Measurements from ENCODE around the gene APOL3. TPM values are rescaled to one million over a fixed set of nuclear protein-coding genes. Genes with fewer than 3 reads are reported as not detected.
"Not testable (repeated sequence)": the region's sequence is repeated elsewhere in the genome, so short reads cannot be mapped to it uniquely, and the experiment has no call there.

APOL3 gene
- total and polyA plus RNA-seq, 5 donors = 22.9 to 33.1 (median 25.4) TPM

DNA sequence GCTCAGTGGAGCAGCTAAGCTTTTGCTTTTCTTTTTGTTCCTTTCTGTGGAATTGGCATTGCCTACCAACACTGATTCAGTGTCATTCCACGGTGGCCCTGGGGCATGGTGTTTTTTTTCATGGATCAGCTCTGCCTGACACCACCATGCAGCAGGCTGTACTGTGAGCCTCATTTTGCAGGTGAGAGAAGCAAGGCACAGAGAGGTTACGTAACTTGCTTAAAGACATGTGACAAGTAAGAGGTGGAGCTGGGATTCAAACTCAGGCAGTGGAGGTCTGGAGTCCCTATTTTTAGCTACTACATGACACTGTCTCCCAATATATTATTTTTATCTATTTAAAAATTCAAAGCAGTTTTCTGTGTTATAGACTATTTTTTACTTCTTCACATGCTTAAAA lies 44.4 kb downstream of the APOL3 start:
- Histone ChIP-seq H3K9me3 (ENCODE audit: control insufficient read depth, low read length) (no peaks in the 10 kb centered on the region), H3K27me3 (ENCODE audit: control insufficient read depth, insufficient read depth) (no peaks in the 10 kb centered on the region), H3K27ac (ENCODE audit: low read length) (no peak overlapping the region), H3K4me1 (ENCODE audit: control insufficient read depth, insufficient read depth, low read length) (no peaks in the 10 kb centered on the region), H3K4me3 (ENCODE audit: low read length) (no peak overlapping the region)
- ATAC-seq (no peak), DNase-seq (no peak)
- 91% methylated on average over 2 of the region's 2 CpGs for WGBS
- intact Hi-C loops (cut with DNase I) = no loop called here

DNA sequence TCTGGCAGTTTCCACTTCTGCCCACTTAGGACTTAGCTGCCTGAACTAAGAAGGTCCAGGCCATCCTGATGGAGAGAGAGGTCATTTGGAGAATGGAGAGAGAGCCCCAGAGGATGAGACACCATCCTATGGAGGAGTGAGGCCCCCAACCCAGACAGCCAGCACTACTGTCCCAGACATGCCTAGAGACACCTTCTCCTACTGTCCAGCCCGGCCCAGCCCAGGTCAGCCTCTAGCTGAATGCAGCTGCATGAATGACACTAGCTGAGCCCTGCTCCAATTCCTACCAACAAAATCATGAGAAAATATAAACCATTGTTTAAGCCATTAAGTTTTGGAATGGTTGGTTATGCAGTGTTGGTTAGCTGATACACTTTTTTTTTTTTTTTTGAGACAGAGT lies 47.4 kb downstream of the APOL3 start:
- intact Hi-C loops (cut with DNase I) = no loop called here
- WGBS = 88% methylated on average over 1 of the region's 1 CpG
- Histone ChIP-seq H3K27me3 (ENCODE audit: control insufficient read depth, insufficient read depth) (no peaks in the 10 kb centered on the region), H3K4me3 (ENCODE audit: low read length) (no peak overlapping the region), H3K9me3 (ENCODE audit: control insufficient read depth, low read length) (no peaks in the 10 kb centered on the region), H3K27ac (ENCODE audit: low read length) (no peak overlapping the region), H3K4me1 (ENCODE audit: control insufficient read depth, insufficient read depth, low read length) (no peaks in the 10 kb centered on the region)
- ATAC-seq = no peak
- no peak for DNase-seq

DNA sequence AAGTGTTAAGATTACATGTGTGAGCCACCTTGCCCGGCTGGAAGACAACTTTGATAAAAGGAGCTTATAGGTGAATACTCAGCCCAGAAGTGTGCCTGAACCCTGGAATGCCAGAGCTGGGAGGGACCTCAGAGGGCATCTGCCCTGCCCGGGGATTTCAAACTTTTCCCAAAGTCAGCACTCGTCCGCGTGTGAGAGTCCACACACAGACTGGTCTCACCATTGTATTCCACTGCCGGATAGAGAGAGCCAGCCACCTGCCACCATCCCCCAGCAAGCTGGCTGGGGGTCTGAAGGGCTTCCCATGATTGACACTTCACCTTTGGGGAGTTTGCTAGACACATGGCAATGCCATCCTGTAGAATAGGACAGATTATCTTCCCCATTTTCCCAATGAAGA lies 49.2 kb downstream of the APOL3 start:
- peak in 1 of 2 donors; percentile 36 for ATAC-seq
- WGBS = 89% methylated on average over 6 of the region's 6 CpGs
- no peak overlapping the region for H3K4me3 ChIP-seq (ENCODE audit: low read length)
- intact Hi-C loops (cut with DNase I) = no loop called here
- DNase-seq = no peak
- no peaks in the 10 kb centered on the region for H3K27me3 ChIP-seq (ENCODE audit: control insufficient read depth, insufficient read depth)
- H3K27ac ChIP-seq (ENCODE audit: low read length) = no peak overlapping the region
- no peaks in the 10 kb centered on the region for H3K9me3 ChIP-seq (ENCODE audit: control insufficient read depth, low read length)
- H3K4me1 ChIP-seq (ENCODE audit: control insufficient read depth, insufficient read depth, low read length) = no peaks in the 10 kb centered on the region

DNA sequence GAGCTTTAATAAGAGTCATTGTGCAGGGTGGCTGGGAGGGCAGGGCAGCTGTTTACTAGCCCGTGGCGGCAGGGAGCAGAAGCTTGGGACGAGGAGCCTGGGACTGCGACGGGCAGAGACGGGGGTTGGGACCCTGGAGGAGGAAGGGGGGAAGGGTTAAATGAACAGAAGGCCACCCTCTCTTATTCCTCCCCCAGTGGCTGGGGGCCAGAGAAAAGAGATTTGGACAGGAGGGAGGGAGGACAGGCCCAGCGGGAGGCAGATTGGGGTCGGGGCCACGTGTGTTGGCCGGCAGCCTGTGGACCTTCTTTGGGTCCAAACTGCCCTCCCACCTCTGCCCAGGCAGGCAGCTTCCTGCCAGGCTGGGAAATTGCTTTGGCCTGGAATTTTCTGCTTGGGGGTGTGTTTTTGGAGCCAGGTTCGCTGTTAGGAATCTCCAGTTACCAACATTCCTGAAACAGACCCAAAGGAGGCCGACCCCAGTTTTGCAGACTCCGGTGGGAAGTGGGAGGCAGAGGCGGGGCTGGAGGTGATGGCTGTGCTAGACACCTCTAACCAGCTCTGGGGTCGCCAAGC lies 50.2 kb downstream of the APOL3 start:
- intact Hi-C loops (cut with DNase I) = no loop called here
- Histone ChIP-seq H3K4me1 (ENCODE audit: control insufficient read depth, insufficient read depth, low read length) (no peaks in the 10 kb centered on the region), H3K9me3 (ENCODE audit: control insufficient read depth, low read length) (no peaks in the 10 kb centered on the region), H3K27ac (ENCODE audit: low read length) (no peak overlapping the region), H3K4me3 (ENCODE audit: low read length) (no peak overlapping the region), H3K27me3 (ENCODE audit: control insufficient read depth, insufficient read depth) (no peaks in the 10 kb centered on the region)
- ATAC-seq (peak; percentile 29 to 37), DNase-seq (peak in 1 of 3 donors; percentile 59)
- WGBS = 38% methylated on average over 15 of the region's 15 CpGs

DNA sequence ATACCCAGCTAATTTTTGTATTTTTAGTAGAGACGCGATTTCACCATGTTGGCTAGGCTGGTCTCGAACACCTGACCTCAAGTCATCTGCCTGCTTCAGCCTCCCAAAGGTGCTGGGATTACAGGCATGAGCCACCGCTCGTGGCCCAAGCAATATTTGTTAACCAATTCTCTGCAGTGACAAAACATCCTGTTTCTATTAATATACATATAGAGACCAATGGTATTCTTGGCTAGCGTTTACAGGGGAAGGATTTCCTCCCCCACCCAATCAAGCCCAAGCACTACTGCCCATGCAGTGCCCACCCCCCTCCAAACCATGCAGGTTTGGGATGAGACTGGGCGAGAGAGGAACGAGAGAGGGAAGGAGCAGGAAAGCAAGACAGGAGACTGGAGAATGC lies 53.1 kb downstream of the APOL3 start:
- H3K4me1 ChIP-seq (ENCODE audit: control insufficient read depth, insufficient read depth, low read length) = no peaks in the 10 kb centered on the region
- H3K4me3 ChIP-seq (ENCODE audit: low read length) = no peak overlapping the region
- intact Hi-C loops (cut with DNase I) = no loop called here
- 57% methylated on average over 8 of the region's 8 CpGs for WGBS
- ATAC-seq (no peak), DNase-seq (no peak)
- H3K9me3 ChIP-seq (ENCODE audit: control insufficient read depth, low read length) = no peaks in the 10 kb centered on the region
- no peak overlapping the region for H3K27ac ChIP-seq (ENCODE audit: low read length)
- H3K27me3 ChIP-seq (ENCODE audit: control insufficient read depth, insufficient read depth) = no peaks in the 10 kb centered on the region

DNA sequence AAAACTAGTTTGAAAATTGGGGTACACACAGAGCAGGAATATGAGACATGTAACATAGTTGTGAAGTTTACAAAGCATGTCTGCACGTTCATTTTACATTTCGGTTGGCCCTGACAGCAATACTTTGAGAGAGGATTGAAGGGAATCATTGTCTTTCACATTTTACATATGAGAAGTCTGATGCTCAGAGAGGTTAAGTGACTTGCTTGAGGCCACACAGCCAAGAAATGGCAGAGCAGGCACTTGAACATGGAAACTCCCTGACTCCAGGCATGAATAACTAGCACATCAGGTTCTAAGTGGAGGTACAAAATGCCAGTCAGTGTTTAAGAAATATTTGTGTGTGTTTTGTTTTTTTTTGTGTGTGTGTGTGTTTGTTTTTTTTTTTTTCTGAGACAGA lies 53.6 kb downstream of the APOL3 start:
- intact Hi-C loops (cut with DNase I) = no loop called here
- DNase-seq (no peak), ATAC-seq (no peak)
- no peak overlapping the region for H3K4me3 ChIP-seq (ENCODE audit: low read length)
- no peaks in the 10 kb centered on the region for H3K27me3 ChIP-seq (ENCODE audit: control insufficient read depth, insufficient read depth)
- no peaks in the 10 kb centered on the region for H3K4me1 ChIP-seq (ENCODE audit: control insufficient read depth, insufficient read depth, low read length)
- no peak overlapping the region for H3K27ac ChIP-seq (ENCODE audit: low read length)
- 91% methylated on average over 2 of the region's 2 CpGs for WGBS
- H3K9me3 ChIP-seq (ENCODE audit: control insufficient read depth, low read length) = no peaks in the 10 kb centered on the region

DNA sequence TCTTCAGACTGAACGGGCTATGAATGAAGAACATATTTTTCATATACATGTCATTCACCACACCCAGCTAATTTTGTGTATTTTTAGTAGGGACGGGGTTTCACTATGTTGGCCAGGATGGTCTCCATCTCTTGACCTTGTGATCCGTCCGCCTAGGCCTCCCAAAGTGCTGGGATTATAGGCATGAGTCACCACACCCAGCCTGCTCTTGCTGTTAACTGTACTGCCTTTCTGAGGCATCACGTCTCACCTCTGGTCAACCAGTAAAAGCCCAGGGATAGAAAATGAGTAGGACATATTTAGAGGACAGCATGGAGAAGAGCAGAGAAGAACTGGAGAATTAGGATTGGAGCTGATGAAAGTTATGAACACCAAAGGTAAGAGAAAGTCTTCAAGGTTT lies 55.6 kb downstream of the APOL3 start:
- WGBS = 77% methylated on average over 5 of the region's 5 CpGs
- H3K27ac ChIP-seq (ENCODE audit: low read length) = no peak overlapping the region
- ATAC-seq (no peak), DNase-seq (no peak)
- intact Hi-C loops (cut with DNase I) = no loop called here
- no peaks in the 10 kb centered on the region for H3K9me3 ChIP-seq (ENCODE audit: control insufficient read depth, low read length)
- no peaks in the 10 kb centered on the region for H3K27me3 ChIP-seq (ENCODE audit: control insufficient read depth, insufficient read depth)
- H3K4me3 ChIP-seq (ENCODE audit: low read length) = no peak overlapping the region
- H3K4me1 ChIP-seq (ENCODE audit: control insufficient read depth, insufficient read depth, low read length) = no peaks in the 10 kb centered on the region

GRCh38 chr22:36104435-36104834 lies 56.1 kb downstream of the APOL3 start:
- intact Hi-C loops (cut with DNase I) = no loop called here

DNA sequence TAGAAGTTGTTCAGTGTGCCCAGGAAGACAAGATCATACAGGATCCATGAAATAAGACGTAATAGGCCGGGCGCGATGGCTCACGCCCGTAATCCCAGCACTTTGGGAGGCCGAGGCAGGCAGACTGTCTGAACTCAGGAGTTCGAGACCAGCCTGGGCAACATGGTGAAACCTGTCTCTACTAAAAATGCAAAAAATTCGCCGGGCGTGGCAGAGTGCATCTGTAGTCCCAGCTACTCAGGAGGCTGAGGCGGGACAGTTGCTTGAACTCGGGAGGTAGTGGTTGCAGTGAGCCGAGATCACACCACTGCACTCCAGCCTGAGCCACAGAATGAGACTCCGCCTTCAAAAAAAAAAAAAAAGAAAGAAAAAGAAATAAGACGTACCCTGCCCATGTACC lies 56.7 kb downstream of the APOL3 start:
- intact Hi-C loops (cut with DNase I) = no loop called here
- no peak for ATAC-seq
- 91% methylated on average over 16 of the region's 16 CpGs for WGBS

More at GRCh38 chr22:36104435-36104834, 56.1 kb downstream of the APOL3 start:
- Histone ChIP-seq H3K4me1 (ENCODE audit: control insufficient read depth, insufficient read depth, low read length) (no peaks in the 10 kb centered on the region), H3K27me3 (ENCODE audit: control insufficient read depth, insufficient read depth) (no peaks in the 10 kb centered on the region), H3K4me3 (ENCODE audit: low read length) (no peak overlapping the region), H3K27ac (ENCODE audit: low read length) (no peak overlapping the region), H3K9me3 (ENCODE audit: control insufficient read depth, low read length) (no peaks in the 10 kb centered on the region)
- ATAC-seq (no peak), DNase-seq (no peak)
- WGBS = 70% methylated on average over 9 of the region's 9 CpGs

GRCh38 chr22:36102995-36103394 lies 57.6 kb downstream of the APOL3 start:
- Histone ChIP-seq H3K9me3 (ENCODE audit: control insufficient read depth, low read length) (no peaks in the 10 kb centered on the region), H3K27me3 (ENCODE audit: control insufficient read depth, insufficient read depth) (no peaks in the 10 kb centered on the region), H3K4me3 (ENCODE audit: low read length) (no peak overlapping the region), H3K27ac (ENCODE audit: low read length) (no peak overlapping the region), H3K4me1 (ENCODE audit: control insufficient read depth, insufficient read depth, low read length) (no peaks in the 10 kb centered on the region)
- WGBS = 94% methylated on average over 2 of the region's 2 CpGs
- intact Hi-C loops (cut with DNase I) = no loop called here
- ATAC-seq = no peak
- no peak for DNase-seq

More for the DNA sequence above, 56.7 kb downstream of the APOL3 start:
- Histone ChIP-seq H3K9me3 (ENCODE audit: control insufficient read depth, low read length) (no peaks in the 10 kb centered on the region), H3K27me3 (ENCODE audit: control insufficient read depth, insufficient read depth) (no peaks in the 10 kb centered on the region), H3K27ac (ENCODE audit: low read length) (no peak overlapping the region), H3K4me3 (ENCODE audit: low read length) (no peak overlapping the region), H3K4me1 (ENCODE audit: control insufficient read depth, insufficient read depth, low read length) (no peaks in the 10 kb centered on the region)
- DNase-seq = no peak

DNA sequence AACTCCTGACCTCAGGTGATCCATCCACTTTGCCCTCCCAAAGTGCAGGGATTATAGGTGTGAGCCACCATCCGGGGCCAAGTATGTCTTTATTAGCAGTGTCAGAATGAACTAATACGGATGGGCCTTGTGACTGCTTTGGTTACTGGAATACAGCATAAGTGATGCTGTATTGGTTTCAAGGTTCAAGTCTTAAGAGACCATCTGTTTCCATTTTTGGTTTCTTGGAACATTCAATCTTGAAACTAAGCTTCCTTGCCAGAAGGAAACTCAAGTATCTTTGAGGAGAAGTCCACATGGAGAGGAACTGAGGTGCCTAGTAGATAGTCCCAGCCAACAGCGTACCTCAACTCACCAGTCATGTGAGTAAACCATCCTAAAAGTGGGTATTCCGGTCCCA lies 58.8 kb downstream of the APOL3 start:
- no peak for ATAC-seq
- Histone ChIP-seq H3K4me3 (ENCODE audit: low read length) (no peak overlapping the region), H3K27ac (ENCODE audit: low read length) (no peak overlapping the region), H3K4me1 (ENCODE audit: control insufficient read depth, insufficient read depth, low read length) (no peaks in the 10 kb centered on the region), H3K27me3 (ENCODE audit: control insufficient read depth, insufficient read depth) (no peaks in the 10 kb centered on the region), H3K9me3 (ENCODE audit: control insufficient read depth, low read length) (no peaks in the 10 kb centered on the region)
- no peak for DNase-seq
- WGBS = 93% methylated on average over 4 of the region's 4 CpGs
- intact Hi-C loops (cut with DNase I) = no loop called here

GRCh38 chr22:36100908-36101307 lies 59.6 kb downstream of the APOL3 start:
- 94% methylated on average over 4 of the region's 4 CpGs for WGBS
- not testable (repeated sequence) for ATAC-seq; H3K27me3 ChIP-seq (ENCODE audit: control insufficient read depth, insufficient read depth)

More at GRCh38 chr22:36100908-36101307, 59.6 kb downstream of the APOL3 start:
- H3K27ac ChIP-seq (ENCODE audit: low read length); DNase-seq; H3K4me1 ChIP-seq (ENCODE audit: control insufficient read depth, insufficient read depth, low read length); H3K9me3 ChIP-seq (ENCODE audit: control insufficient read depth, low read length); H3K4me3 ChIP-seq (ENCODE audit: low read length); intact Hi-C loops (cut with DNase I): not testable (repeated sequence)
